Right lobe of liver (tissue), 4 donors: Measurements from ENCODE around the gene ATG2A.

Source experiments
- CTCF ChIP-seq, 4 donors: fragments of 200-600 bp in 3 of 4; fragments of 450-650 bp in 1 of 4; IDR thresholded peaks; one replicate each; pipeline versions ENCODE4 v1.5.1 to v1.8.0; 2016 to 2022; ENCODE audit warnings: antibody characterized with exemption in 4 of 4, mild to moderate bottlenecking in 2 of 4
- POLR2A ChIP-seq: fragments of 450-650 bp; IDR thresholded peaks from one replicate; pipeline ENCODE4 v1.6.1; 2017; ENCODE audit warnings: antibody characterized with exemption, mild to moderate bottlenecking
- donor health status: DM: no; HTN: no; CAD: no.
- donor health status: DM: no; HTN: no; CAD: no.
- donor health status: DM: no; HTN: yes; CAD: no.

GRCh38 chr11:64911142-64911541, 5.9 kb downstream of the ATG2A start:
- TF ChIP-seq CTCF (IDR thresholded peaks at IDR 0.05): no peak
- TF ChIP-seq POLR2A: no peak
